Measurements from ENCODE around the gene MROH8. TPM values are rescaled to one million over a fixed set of nuclear protein-coding genes. Genes with fewer than 3 reads are reported as not detected.

Gene MROH8
- total RNA-seq, 1 experiment from 2014 or later = 3.3 TPM

GRCh38 chr20:37066168-37066567, 113.2 kb downstream of the MROH8 start:
- TF ChIP-seq CTCF (conservative IDR thresholded peaks at IDR 0.05) (no peak), EZH2 (IDR thresholded peaks at IDR 0.05; ENCODE audit: low read depth) (no peak)
- no peak overlapping the region for H2AFZ ChIP-seq
- ChIA-PET CTCF (no interaction called here), POLR2A (ENCODE audit: unreplicated experiment) (no interaction called here)
- no peak overlapping the region for H3K4me3 ChIP-seq
- no peak overlapping the region for H3K4me2 ChIP-seq
- H3K9me2 ChIP-seq (ENCODE audit: insufficient read depth) = no peaks in the 10 kb centered on the region
- DNase-seq = no peak
- intact Hi-C loops (cut with micrococcal nuclease; ENCODE audit: unreplicated experiment) = no loop called here
- no peaks in the 10 kb centered on the region for H3K4me1 ChIP-seq (replicated peaks; ENCODE audit: insufficient read depth)
- no peaks in the 10 kb centered on the region for H4K20me1 ChIP-seq (ENCODE audit: insufficient read depth)
- no peak overlapping the region for H3K27ac ChIP-seq
- no peaks in the 10 kb centered on the region for H3K27me3 ChIP-seq (ENCODE audit: insufficient read depth, low read depth)
- H3K9me3 ChIP-seq (ENCODE audit: insufficient read depth, low read depth) = no peaks in the 10 kb centered on the region
- no peaks in the 10 kb centered on the region for H3K79me2 ChIP-seq (ENCODE audit: low read depth)
- no peaks in the 10 kb centered on the region for H3K36me3 ChIP-seq (ENCODE audit: low read depth)
- no peaks in the 10 kb centered on the region for H3F3A ChIP-seq (ENCODE audit: insufficient read depth, low read depth)
- no TSS peak for BruUV-seq (replicated peaks)

GRCh38 chr20:37055276-37055675, 124.1 kb downstream of the MROH8 start:
- ChIA-PET POLR2A (ENCODE audit: unreplicated experiment) (interaction anchor here (0.7 kb wide), 1 partner anchor 1520 kb away, joined by 4 read pairs; no protein-coding TSS in a partner anchor), CTCF (no interaction called here)
- TF ChIP-seq EZH2 (IDR thresholded peaks at IDR 0.05; ENCODE audit: low read depth) (no peak), CTCF (conservative IDR thresholded peaks at IDR 0.05) (no peak)
- no peaks in the 10 kb centered on the region for H3K9me2 ChIP-seq (ENCODE audit: insufficient read depth)
- no peak overlapping the region for H3K4me3 ChIP-seq
- no peak for DNase-seq
- H3K27ac ChIP-seq = no peak overlapping the region
- BruUV-seq (replicated peaks) = no TSS peak
- H3K9me3 ChIP-seq (ENCODE audit: insufficient read depth, low read depth) = no peaks in the 10 kb centered on the region
- H3F3A ChIP-seq (ENCODE audit: insufficient read depth, low read depth) = no peaks in the 10 kb centered on the region
- H3K4me1 ChIP-seq (replicated peaks; ENCODE audit: insufficient read depth) = no peaks in the 10 kb centered on the region
- H4K20me1 ChIP-seq (ENCODE audit: insufficient read depth) = no peaks in the 10 kb centered on the region
- no peak overlapping the region for H3K4me2 ChIP-seq
- no peaks in the 10 kb centered on the region for H3K79me2 ChIP-seq (ENCODE audit: low read depth)
- peaks cover 4% of the 10 kb centered on the region; the same call in 1 of the 2 replicates for H3K36me3 ChIP-seq (ENCODE audit: low read depth)
- intact Hi-C loops (cut with micrococcal nuclease; ENCODE audit: unreplicated experiment) = no loop called here
- no peaks in the 10 kb centered on the region for H3K27me3 ChIP-seq (ENCODE audit: insufficient read depth, low read depth)
- H2AFZ ChIP-seq = no peak overlapping the region

GRCh38 chr20:37053230-37053950, 126.0 kb downstream of the MROH8 start:
- H3K27me3 ChIP-seq (ENCODE audit: insufficient read depth, low read depth) = no peaks in the 10 kb centered on the region
- no peaks in the 10 kb centered on the region for H4K20me1 ChIP-seq (ENCODE audit: insufficient read depth)
- no peak overlapping the region for H3K4me2 ChIP-seq
- H3K9me3 ChIP-seq (ENCODE audit: insufficient read depth, low read depth) = no peaks in the 10 kb centered on the region
- H3K4me3 ChIP-seq = no peak overlapping the region
- no TSS peak for BruUV-seq (replicated peaks)
- H3K9me2 ChIP-seq (ENCODE audit: insufficient read depth) = no peaks in the 10 kb centered on the region
- ChIA-PET POLR2A (ENCODE audit: unreplicated experiment) (no interaction called here), CTCF (no interaction called here)
- H3K4me1 ChIP-seq (replicated peaks; ENCODE audit: insufficient read depth) = no peaks in the 10 kb centered on the region
- no peaks in the 10 kb centered on the region for H3K36me3 ChIP-seq (ENCODE audit: low read depth)
- H3K79me2 ChIP-seq (ENCODE audit: low read depth) = no peaks in the 10 kb centered on the region
- DNase-seq = no peak
- no peak overlapping the region for H2AFZ ChIP-seq
- intact Hi-C loops (cut with micrococcal nuclease; ENCODE audit: unreplicated experiment) = no loop called here
- no peak overlapping the region for H3K27ac ChIP-seq
- TF ChIP-seq CTCF (conservative IDR thresholded peaks at IDR 0.05) (no peak), EZH2 (IDR thresholded peaks at IDR 0.05; ENCODE audit: low read depth) (no peak)
- H3F3A ChIP-seq (ENCODE audit: insufficient read depth, low read depth) = no peaks in the 10 kb centered on the region

Other genes with a start within 250 kb of the MROH8 start
- gene SAMHD1, start 227.8 kb downstream of the MROH8 start, total RNA-seq (2021) = 14.0 and 21.2 TPM in 2 replicates
- 14.6 and 23.0 TPM in 2 replicates for gene RBL1, start 83.6 kb downstream of the MROH8 start, total RNA-seq (2021)
- 164 and 185 TPM in 2 replicates for gene RPN2, start 218 bp downstream of the MROH8 start, total RNA-seq (2021)
- not detected in 2 replicates for gene GHRH, start 82.3 kb upstream of the MROH8 start, total RNA-seq (2021)
- 44.6 and 65.7 TPM in 2 replicates for gene MANBAL, start 110.1 kb upstream of the MROH8 start, total RNA-seq (2021)
- 56.8 and 58.4 TPM in 2 replicates for gene SRC, start 166.6 kb upstream of the MROH8 start, total RNA-seq (2021)